WTC11 (cell line): ENCODE results near the gene RNF7. TPM values are rescaled to one million over a fixed set of nuclear protein-coding genes. Genes with fewer than 3 reads are reported as not detected.
A peak's percentile ranks its signal among the peaks of the same experiment; 100 is the strongest.

Experiments
- ATAC-seq: fragments of 200-7000 bp; cut with Tn5 transposase; 2 replicates; pipeline ENCODE4 v1.10.0; 2021; ENCODE audit warnings: mild to moderate bottlenecking, moderate library complexity
- Bru-seq: library from RNA; stranded (reverse); fragments of 400-500 nt; gene quantifications from one replicate; lab custom pipeline; 2021; lab: Mats Ljungman, UMichigan
- CTCF ChIA-PET: fragments of 300-600 bp; sonication (Branson Sonifier 250); formaldehyde crosslinking; loops from one replicate; lab custom pipeline; 2021; ENCODE audit warnings: antibody characterized with exemption; lab: Charles Lee
- POLR2A ChIA-PET: fragments of 350-600 bp; sonication (Branson Sonifier 250); formaldehyde crosslinking; loops from one replicate; lab custom pipeline; 2021; ENCODE audit warnings: antibody characterized with exemption; lab: Charles Lee
- DNase-seq: peaks from one replicate; pipeline ENCODE4 v3.0.0; 2021; ENCODE audit warnings: low spot score
- H3K27ac Mint-ChIP-seq: 2 replicates; pipeline ENCODE4 v1.8.0; 2021; ENCODE audit warnings: mixed read lengths
- H3K27me3 Mint-ChIP-seq: 2 replicates; pipeline ENCODE4 v1.8.0; 2021; ENCODE audit warnings: low read depth, mild to moderate bottlenecking, moderate library complexity, mixed read lengths
- H3K36me3 Mint-ChIP-seq: 2 replicates; pipeline ENCODE4 v1.8.0; 2021; ENCODE audit warnings: mixed read lengths
- H3K4me1 Mint-ChIP-seq: 2 replicates; pipeline ENCODE4 v1.8.0; 2022; ENCODE audit warnings: mixed read lengths
- H3K4me3 Mint-ChIP-seq: 2 replicates; pipeline ENCODE4 v1.8.0; 2021; ENCODE audit warnings: mild to moderate bottlenecking, moderate library complexity, mixed read lengths
- H3K9me3 Mint-ChIP-seq: 2 replicates; pipeline ENCODE4 v1.8.0; 2021; ENCODE audit warnings: mixed read lengths
- AFF4 ChIP-seq: sonication (generic); formaldehyde crosslinking; IDR thresholded peaks from 2 replicates; pipeline ENCODE4 v1.8.1; 2023; ENCODE audit warnings: mild to moderate bottlenecking, missing genetic modification reagents, borderline replicate concordance
- ATF3 ChIP-seq: sonication (generic); formaldehyde crosslinking; conservative IDR thresholded peaks from 2 replicates; pipeline ENCODE4 v1.8.1; 2022; ENCODE audit warnings: mild to moderate bottlenecking, missing genetic modification reagents
- CREB1 ChIP-seq: sonication (generic); formaldehyde crosslinking; IDR thresholded peaks from 2 replicates; pipeline ENCODE4 v1.8.0; 2023; ENCODE audit warnings: mild to moderate bottlenecking, missing genetic modification reagents
- CREM ChIP-seq: sonication (generic); formaldehyde crosslinking; IDR thresholded peaks from 2 replicates; pipeline ENCODE4 v1.8.1; 2022; ENCODE audit warnings: mild to moderate bottlenecking, missing genetic modification reagents, moderate library complexity
- E2F1 ChIP-seq: sonication (generic); formaldehyde crosslinking; IDR thresholded peaks from 2 replicates; pipeline ENCODE4 v1.8.0; 2022; ENCODE audit warnings: mild to moderate bottlenecking, missing genetic modification reagents
- ERG ChIP-seq: fragments of 250-450 bp; sonication (Bioruptor Pico); IDR thresholded peaks from 2 replicates; pipeline ENCODE4 v1.8.0; 2021; ENCODE audit warnings: mild to moderate bottlenecking
- FOXJ3 ChIP-seq: sonication (generic); formaldehyde crosslinking; IDR thresholded peaks from 2 replicates; pipeline ENCODE4 v1.9.0; 2021; ENCODE audit warnings: missing genetic modification reagents, mild to moderate bottlenecking, borderline replicate concordance
- GRHL2 ChIP-seq: fragments of 250-450 bp; sonication (Bioruptor Pico); IDR thresholded peaks from 2 replicates; pipeline ENCODE4 v1.8.0; 2022; ENCODE audit warnings: mild to moderate bottlenecking, moderate library complexity; ENCODE audit not compliant: insufficient replicate concordance, severe bottlenecking
- MLX ChIP-seq: sonication (generic); formaldehyde crosslinking; IDR thresholded peaks from 2 replicates; pipeline ENCODE4 v1.8.1; 2023; ENCODE audit warnings: mild to moderate bottlenecking, missing genetic modification reagents, moderate library complexity
- MXD4 ChIP-seq: fragments of 250-450 bp; sonication (Bioruptor Pico); IDR thresholded peaks from 2 replicates; pipeline ENCODE4 v1.8.0; 2021; ENCODE audit warnings: mild to moderate bottlenecking, moderate library complexity, borderline replicate concordance
- NR2C2 ChIP-seq: sonication (generic); formaldehyde crosslinking; IDR thresholded peaks from 2 replicates; pipeline ENCODE4 v1.8.0; 2022; ENCODE audit warnings: mild to moderate bottlenecking, missing genetic modification reagents
- SMAD3 ChIP-seq: sonication (generic); formaldehyde crosslinking; IDR thresholded peaks from 2 replicates; pipeline ENCODE4 v1.8.0; 2022; ENCODE audit warnings: missing genetic modification reagents, mild to moderate bottlenecking, borderline replicate concordance
- TP53 ChIP-seq: sonication (generic); formaldehyde crosslinking; IDR thresholded peaks from 2 replicates; pipeline ENCODE4 v1.8.1; 2023; ENCODE audit warnings: mild to moderate bottlenecking, missing genetic modification reagents
- ZBTB21 ChIP-seq: sonication (generic); formaldehyde crosslinking; IDR thresholded peaks from 2 replicates; pipeline ENCODE4 v1.8.1; 2023; ENCODE audit warnings: mild to moderate bottlenecking, missing genetic modification reagents, borderline replicate concordance
- ZNF138 ChIP-seq: sonication (generic); formaldehyde crosslinking; conservative IDR thresholded peaks from 2 replicates; pipeline ENCODE4 v1.8.1; 2022; ENCODE audit warnings: mild to moderate bottlenecking, moderate library complexity, missing genetic modification reagents
- ZNF232 ChIP-seq: sonication (generic); formaldehyde crosslinking; IDR thresholded peaks from 2 replicates; pipeline ENCODE4 v1.8.0; 2022; ENCODE audit warnings: mild to moderate bottlenecking, missing genetic modification reagents
- ZNF396 ChIP-seq: fragments of 250-450 bp; sonication (Bioruptor Pico); IDR thresholded peaks from 2 replicates; pipeline ENCODE4 v1.8.0; 2021; ENCODE audit warnings: mild to moderate bottlenecking, moderate library complexity, borderline replicate concordance
- ZNF512 ChIP-seq: sonication (generic); formaldehyde crosslinking; IDR thresholded peaks from 2 replicates; pipeline ENCODE4 v1.8.1; 2022; ENCODE audit warnings: missing genetic modification reagents, borderline replicate concordance
- ZSCAN18 ChIP-seq: fragments of 250-450 bp; sonication (Bioruptor Pico); IDR thresholded peaks from 2 replicates; pipeline ENCODE4 v2.1.2; 2022; ENCODE audit warnings: mild to moderate bottlenecking, moderate library complexity
- long read RNA-seq, 3 experiments: library from RNA in 1 of 3; library from capped mRNA in 1 of 3; library from polyadenylated mRNA in 1 of 3; unstranded in 2 of 3; stranded (forward) in 1 of 3; transcript quantifications; one replicate each; pipeline ENCODE4 v2.0.0, GENCODE V29; 2021
- total RNA-seq: library from RNA; stranded (reverse); gene quantifications from 3 replicates; pipeline ENCODE4 v1.2.3, GENCODE V29; 2021

Gene RNF7
- total RNA-seq (129 to 136 TPM (median 133 TPM) in 3 replicates), Bru-seq, nascent RNA (percentile 96 among the genes with signal in this experiment)
- long read RNA-seq, experiment 1, transcript RNF7-202 (3 exons, 805 nt): minor isoform, 19 of 220 reads
- long read RNA-seq, experiment 1, transcript RNF7-205 (2 exons, 782 nt): minor isoform, 6 of 220 reads
- long read RNA-seq, experiment 1, transcript RNF7-203 (4 exons, 1,036 nt): minor isoform, 11 of 220 reads
- long read RNA-seq, experiment 1, transcript RNF7-201 (3 exons, 2,763 nt): major isoform, 170 of 220 reads
- long read RNA-seq, experiment 1, partial matches to known transcripts: 10 of 220 reads
- long read RNA-seq, experiment 1, other reads (novel, unspliced or antisense): 3 of 220 reads
- long read RNA-seq, experiment 2, transcript RNF7-201 (3 exons, 2,763 nt): major isoform, 157 of 206 reads
- long read RNA-seq, experiment 2, transcript RNF7-205 (2 exons, 782 nt): minor isoform, 7 of 206 reads
- long read RNA-seq, experiment 2, transcript RNF7-202 (3 exons, 805 nt): minor isoform, 16 of 206 reads
- long read RNA-seq, experiment 2, partial matches to known transcripts: 19 of 206 reads
- long read RNA-seq, experiment 2, other reads (novel, unspliced or antisense): 3 of 206 reads
- long read RNA-seq, experiment 3, transcript RNF7-203 (4 exons, 1,036 nt): minor isoform, 11 of 384 reads
- long read RNA-seq, experiment 3, transcript RNF7-202 (3 exons, 805 nt): minor isoform, 40 of 384 reads
- long read RNA-seq, experiment 3, transcript RNF7-201 (3 exons, 2,763 nt): major isoform, 326 of 384 reads
- long read RNA-seq, experiment 3, partial matches to known transcripts: 2 of 384 reads
- long read RNA-seq, experiment 3, other reads (novel, unspliced or antisense): 2 of 384 reads

GRCh38 chr3:141738022-141738890, at the start of gene RNF7:
RNF7 (plus strand) TSS chr3:141738298; CDS start chr3:141738342, 44 bp downstream.
- ATAC-seq (peak; percentile 96), DNase-seq (peak; percentile 95)
- Mint-ChIP-seq H3K36me3 (peaks cover 10% of the 10 kb centered on the region), H3K27me3 (no peaks in the 10 kb centered on the region; the same call in 1 of the 2 replicates), H3K9me3 (no peaks in the 10 kb centered on the region), H3K4me3 (peak within 1 kb of the TSS; percentile 96), H3K27ac (peak within 1 kb of the TSS; percentile 96), H3K4me1 (peaks cover 21% of the 10 kb centered on the region)
- CTCF ChIA-PET: interaction anchor here (0.6 to 1.7 kb wide), 16 partner anchors 9 to 403 kb away, joined by 3 to 18 read pairs (median 4); partner anchors contain the start of gene ATP1B3
- POLR2A ChIA-PET: interaction anchor here (0.6 to 0.8 kb wide), 2 partner anchors 59 to 139 kb away, joined by 3 to 4 read pairs; no protein-coding TSS in a partner anchor
- TF ChIP-seq E2F1 (CRISPR knock-in tag) (no peak), NR2C2 (CRISPR knock-in tag) (no peak), ZNF232 (no peak), ATF3 (no peak), GRHL2 (no peak), ZSCAN18 (CRISPR knock-in tag) (no peak), CREB1 (CRISPR knock-in tag) (no peak), SMAD3 (CRISPR knock-in tag) (no peak), MLX (no peak), AFF4 (CRISPR knock-in tag) (no peak), ZNF396 (CRISPR knock-in tag) (no peak), ZBTB21 (CRISPR knock-in tag) (peak; percentile 75; the same call in 1 of the 2 replicates), ZNF138 (CRISPR knock-in tag) (no peak), CREM (CRISPR knock-in tag) (peak; percentile 95), ERG (CRISPR knock-in tag) (no peak), MXD4 (no peak), TP53 (CRISPR knock-in tag) (no peak), FOXJ3 (CRISPR knock-in tag) (no peak), ZNF512 (no peak)
